Fibroblast of villous mesenchyme (primary cell): Measurements from ENCODE around the gene ZNF207. TPM values are rescaled to one million over a fixed set of nuclear protein-coding genes. Genes with fewer than 3 reads are reported as not detected.
"Not testable (repeated sequence)": the region's sequence is repeated elsewhere in the genome, so short reads cannot be mapped to it uniquely, and the experiment has no call there.

ENCODE experiments used
- DNase-seq: peaks from one replicate; pipeline ENCODE4 v3.0.0-alpha.2; 2010; ENCODE audit warnings: low read depth
- H3K4me3 ChIP-seq: 2 replicates; pipeline ENCODE4 v1.5.1; 2011; ENCODE audit warnings: low read depth, mild to moderate bottlenecking, low read length
- total RNA-seq: library from RNA; depleted of rRNA; stranded (reverse); fragments of >200 nt; gene quantifications from 2 replicates; pipeline ENCODE4 v1.2.3, GENCODE V29; 2012
- TF ChIP-seq, protein P1 (sequence below): IDR thresholded peaks from 2 replicates; pipeline ENCODE4 v1.5.1; 2012; ENCODE audit warnings: low read depth, mild to moderate bottlenecking, low read length; ENCODE audit not compliant: insufficient read depth

The ZNF207 gene
- total RNA-seq, 1 donor = 156 TPM

- no peak overlapping the region for H3K4me3 ChIP-seq
- TF ChIP-seq, protein P1, sequence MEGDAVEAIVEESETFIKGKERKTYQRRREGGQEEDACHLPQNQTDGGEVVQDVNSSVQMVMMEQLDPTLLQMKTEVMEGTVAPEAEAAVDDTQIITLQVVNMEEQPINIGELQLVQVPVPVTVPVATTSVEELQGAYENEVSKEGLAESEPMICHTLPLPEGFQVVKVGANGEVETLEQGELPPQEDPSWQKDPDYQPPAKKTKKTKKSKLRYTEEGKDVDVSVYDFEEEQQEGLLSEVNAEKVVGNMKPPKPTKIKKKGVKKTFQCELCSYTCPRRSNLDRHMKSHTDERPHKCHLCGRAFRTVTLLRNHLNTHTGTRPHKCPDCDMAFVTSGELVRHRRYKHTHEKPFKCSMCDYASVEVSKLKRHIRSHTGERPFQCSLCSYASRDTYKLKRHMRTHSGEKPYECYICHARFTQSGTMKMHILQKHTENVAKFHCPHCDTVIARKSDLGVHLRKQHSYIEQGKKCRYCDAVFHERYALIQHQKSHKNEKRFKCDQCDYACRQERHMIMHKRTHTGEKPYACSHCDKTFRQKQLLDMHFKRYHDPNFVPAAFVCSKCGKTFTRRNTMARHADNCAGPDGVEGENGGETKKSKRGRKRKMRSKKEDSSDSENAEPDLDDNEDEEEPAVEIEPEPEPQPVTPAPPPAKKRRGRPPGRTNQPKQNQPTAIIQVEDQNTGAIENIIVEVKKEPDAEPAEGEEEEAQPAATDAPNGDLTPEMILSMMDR = no peak
Measured at GRCh38 chr17:32345951-32346600, 3.9 kb upstream of the ZNF207 start.

GRCh38 chr17:32348483-32348800, 1.5 kb upstream of the ZNF207 start:
- no peak overlapping the region for H3K4me3 ChIP-seq
- DNase-seq = no peak
- TF ChIP-seq, protein P1 = no peak

More at GRCh38 chr17:32345951-32346600, 3.9 kb upstream of the ZNF207 start:
- DNase-seq = no peak

DNA sequence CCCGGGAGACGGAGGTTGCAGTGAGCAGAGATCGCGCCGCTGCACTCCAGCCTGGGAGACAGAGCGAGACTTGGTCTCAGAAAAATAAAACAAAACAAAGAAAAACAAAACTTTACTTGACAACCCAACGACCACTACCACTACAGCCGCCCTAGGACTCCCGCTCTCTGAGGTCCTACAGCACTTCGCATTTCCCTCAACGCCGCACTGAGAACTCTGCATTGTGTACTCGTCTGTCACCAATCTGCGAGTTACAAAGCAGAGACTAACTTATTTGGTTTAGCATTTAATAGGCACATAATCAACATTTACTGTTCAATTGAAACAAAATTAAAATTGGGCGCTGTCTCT, 479 bp upstream of the ZNF207 start:
- TF ChIP-seq, protein P1 = no peak
- no peak for DNase-seq
- peak overlapping the region; percentile 95 for H3K4me3 ChIP-seq

GRCh38 chr17:32350666-32351418, 885 bp downstream of the ZNF207 start:
- H3K4me3 ChIP-seq = peak overlapping the region; percentile 95
- peak; percentile 82 for DNase-seq
- TF ChIP-seq, protein P1 = no peak

- H3K4me3 ChIP-seq = peak overlapping the region; percentile 95
- not testable (repeated sequence) for DNase-seq
Measured at GRCh38 chr17:32352734-32353133, 2.8 kb downstream of the ZNF207 start.

DNA sequence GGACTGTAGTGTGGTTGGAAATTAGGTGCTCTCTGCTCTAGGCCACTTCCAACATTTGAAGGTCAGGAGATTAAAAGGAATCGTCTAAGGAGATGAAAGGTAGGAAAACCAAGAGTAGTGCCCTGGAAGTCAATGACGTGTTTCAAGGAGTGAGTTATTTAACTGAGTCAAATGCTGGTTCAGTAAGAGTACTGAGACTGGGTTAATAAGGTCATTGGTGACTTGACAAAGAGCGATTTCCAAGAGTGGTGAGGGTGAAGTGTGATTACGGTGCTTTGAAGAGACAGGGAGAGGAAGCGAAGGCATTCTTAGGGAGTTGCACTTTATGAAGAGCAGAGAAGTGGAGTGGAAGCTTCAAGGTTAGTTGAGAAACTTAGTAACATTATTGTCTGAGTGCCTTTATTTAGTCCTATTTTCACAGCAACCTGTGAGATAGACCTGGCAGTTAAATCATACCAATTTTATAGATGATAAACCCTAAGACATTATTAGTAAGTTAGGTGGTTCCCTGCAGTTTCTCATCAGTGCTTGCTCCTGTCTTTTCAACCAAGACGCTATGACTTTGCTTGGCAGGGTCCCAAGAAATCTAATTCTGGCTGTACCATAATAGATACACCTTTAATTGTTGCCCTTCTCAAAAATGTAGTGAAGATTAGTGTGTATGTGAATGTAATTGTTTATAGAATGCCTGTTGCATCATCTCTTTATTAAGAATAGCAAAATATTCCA, 5.9 kb downstream of the ZNF207 start:
- TF ChIP-seq, protein P1 = no peak
- DNase-seq = no peak
- peak overlapping the region; percentile 32 for H3K4me3 ChIP-seq

DNA sequence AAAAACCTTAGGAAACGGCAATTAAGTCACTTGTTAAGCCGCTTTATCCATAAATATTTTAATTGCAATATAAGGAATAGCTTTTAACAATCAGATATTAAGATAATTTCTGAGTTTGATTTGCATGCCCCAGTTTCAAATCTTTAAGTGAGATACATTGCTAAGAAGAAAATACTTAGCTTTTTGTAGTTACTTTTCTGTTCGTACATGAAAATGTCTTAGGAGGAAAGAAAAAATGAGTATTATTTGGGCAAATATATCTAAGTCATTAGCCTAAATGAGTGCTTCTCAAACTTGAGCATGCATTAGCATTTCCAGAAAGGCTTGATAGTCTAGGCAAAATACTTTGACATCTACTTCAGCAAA, 6.4 kb downstream of the ZNF207 start:
- DNase-seq = no peak
- TF ChIP-seq, protein P1 = no peak
- H3K4me3 ChIP-seq = peak overlapping the region; percentile 32
